ENCODE data around the gene TNS1.
A peak's percentile ranks its signal among the peaks of the same experiment; 100 is the strongest.

TNS1 gene

GRCh38 chr2:217803653-217803960 lies 199.2 kb downstream of the TNS1 start:
- Histone ChIP-seq H3K36me3 (ENCODE audit: insufficient read depth, low read length) (no peaks in the 10 kb centered on the region), H3K9ac (ENCODE audit: low read depth, low read length) (no peak overlapping the region), H3K27me3 (ENCODE audit: insufficient read depth, low read length) (no peaks in the 10 kb centered on the region), H3K4me1 (ENCODE audit: insufficient read depth, low read length) (no peaks in the 10 kb centered on the region), H3K9me3 (ENCODE audit: insufficient read depth, low read depth, low read length) (no peaks in the 10 kb centered on the region), H3K27ac (ENCODE audit: low read depth, low read length) (no peak overlapping the region), H3K4me3 (ENCODE audit: low read length) (no peak overlapping the region)
- 85% methylated on average over 3 of the region's 3 CpGs for WGBS

GRCh38 chr2:217802876-217803652 lies 199.7 kb downstream of the TNS1 start:
- Histone ChIP-seq H3K4me3 (ENCODE audit: low read length) (no peak overlapping the region), H3K27ac (ENCODE audit: low read depth, low read length) (no peak overlapping the region)
- WGBS = 91% methylated on average over 7 of the region's 7 CpGs

GRCh38 chr2:217802266-217802665 lies 200.5 kb downstream of the TNS1 start:
- no peak overlapping the region for H3K27ac ChIP-seq (ENCODE audit: low read depth, low read length)
- no peaks in the 10 kb centered on the region for H3K4me1 ChIP-seq (ENCODE audit: insufficient read depth, low read length)
- no peak overlapping the region for H3K9ac ChIP-seq (ENCODE audit: low read depth, low read length)
- no peak overlapping the region for H3K4me3 ChIP-seq (ENCODE audit: low read length)
- 91% methylated on average over 4 of the region's 4 CpGs for WGBS
- no peaks in the 10 kb centered on the region for H3K27me3 ChIP-seq (ENCODE audit: insufficient read depth, low read length)
- no peaks in the 10 kb centered on the region for H3K9me3 ChIP-seq (ENCODE audit: insufficient read depth, low read depth, low read length)
- H3K36me3 ChIP-seq (ENCODE audit: insufficient read depth, low read length) = no peaks in the 10 kb centered on the region

More at GRCh38 chr2:217802876-217803652, 199.7 kb downstream of the TNS1 start:
- H3K36me3 ChIP-seq (ENCODE audit: insufficient read depth, low read length) = no peaks in the 10 kb centered on the region
- no peaks in the 10 kb centered on the region for H3K27me3 ChIP-seq (ENCODE audit: insufficient read depth, low read length)
- no peaks in the 10 kb centered on the region for H3K4me1 ChIP-seq (ENCODE audit: insufficient read depth, low read length)
- no peak overlapping the region for H3K9ac ChIP-seq (ENCODE audit: low read depth, low read length)
- H3K9me3 ChIP-seq (ENCODE audit: insufficient read depth, low read depth, low read length) = no peaks in the 10 kb centered on the region

- WGBS = 93% methylated on average over 8 of the region's 8 CpGs
- Histone ChIP-seq H3K4me1 (ENCODE audit: insufficient read depth, low read length) (no peaks in the 10 kb centered on the region), H3K27ac (ENCODE audit: low read depth, low read length) (no peak overlapping the region), H3K36me3 (ENCODE audit: insufficient read depth, low read length) (no peaks in the 10 kb centered on the region), H3K4me3 (ENCODE audit: low read length) (no peak overlapping the region), H3K27me3 (ENCODE audit: insufficient read depth, low read length) (no peaks in the 10 kb centered on the region), H3K9ac (ENCODE audit: low read depth, low read length) (no peak overlapping the region), H3K9me3 (ENCODE audit: insufficient read depth, low read depth, low read length) (no peaks in the 10 kb centered on the region)
Measured at GRCh38 chr2:217801711-217802110, 201.1 kb downstream of the TNS1 start.

GRCh38 chr2:217801115-217801531 lies 201.7 kb downstream of the TNS1 start:
- Histone ChIP-seq H3K4me3 (ENCODE audit: low read length) (no peak overlapping the region), H3K4me1 (ENCODE audit: insufficient read depth, low read length) (no peaks in the 10 kb centered on the region), H3K9ac (ENCODE audit: low read depth, low read length) (no peak overlapping the region), H3K27ac (ENCODE audit: low read depth, low read length) (no peak overlapping the region), H3K9me3 (ENCODE audit: insufficient read depth, low read depth, low read length) (no peaks in the 10 kb centered on the region), H3K27me3 (ENCODE audit: insufficient read depth, low read length) (no peaks in the 10 kb centered on the region), H3K36me3 (ENCODE audit: insufficient read depth, low read length) (no peaks in the 10 kb centered on the region)
- WGBS = 74% methylated on average over 11 of the region's 11 CpGs

GRCh38 chr2:217800433-217801114 lies 202.2 kb downstream of the TNS1 start:
- H3K27ac ChIP-seq (ENCODE audit: low read depth, low read length) = no peak overlapping the region
- 93% methylated on average over 10 of the region's 10 CpGs for WGBS

GRCh38 chr2:217799563-217800432 lies 203.0 kb downstream of the TNS1 start:
- no peak overlapping the region for H3K27ac ChIP-seq (ENCODE audit: low read depth, low read length)
- no peaks in the 10 kb centered on the region for H3K36me3 ChIP-seq (ENCODE audit: insufficient read depth, low read length)
- H3K4me3 ChIP-seq (ENCODE audit: low read length) = no peak overlapping the region
- H3K9me3 ChIP-seq (ENCODE audit: insufficient read depth, low read depth, low read length) = no peaks in the 10 kb centered on the region
- H3K9ac ChIP-seq (ENCODE audit: low read depth, low read length) = peak overlapping the region; percentile 14; the same call in 1 of the 2 replicates
- H3K27me3 ChIP-seq (ENCODE audit: insufficient read depth, low read length) = no peaks in the 10 kb centered on the region
- WGBS = 93% methylated on average over 13 of the region's 15 CpGs
- H3K4me1 ChIP-seq (ENCODE audit: insufficient read depth, low read length) = no peaks in the 10 kb centered on the region

More at GRCh38 chr2:217800433-217801114, 202.2 kb downstream of the TNS1 start:
- no peak overlapping the region for H3K4me3 ChIP-seq (ENCODE audit: low read length)
- no peaks in the 10 kb centered on the region for H3K36me3 ChIP-seq (ENCODE audit: insufficient read depth, low read length)
- no peaks in the 10 kb centered on the region for H3K27me3 ChIP-seq (ENCODE audit: insufficient read depth, low read length)
- 0 out of 2 replicates have a peak overlapping the region, but pooled peaks have one; percentile 14 for H3K9ac ChIP-seq (ENCODE audit: low read depth, low read length)
- H3K9me3 ChIP-seq (ENCODE audit: insufficient read depth, low read depth, low read length) = no peaks in the 10 kb centered on the region
- H3K4me1 ChIP-seq (ENCODE audit: insufficient read depth, low read length) = no peaks in the 10 kb centered on the region

- Histone ChIP-seq H3K9me3 (ENCODE audit: insufficient read depth, low read depth, low read length) (no peaks in the 10 kb centered on the region), H3K4me1 (ENCODE audit: insufficient read depth, low read length) (no peaks in the 10 kb centered on the region), H3K36me3 (ENCODE audit: insufficient read depth, low read length) (no peaks in the 10 kb centered on the region), H3K27ac (ENCODE audit: low read depth, low read length) (no peak overlapping the region), H3K9ac (ENCODE audit: low read depth, low read length) (no peak overlapping the region), H3K27me3 (ENCODE audit: insufficient read depth, low read length) (no peaks in the 10 kb centered on the region), H3K4me3 (ENCODE audit: low read length) (no peak overlapping the region)
- WGBS = 91% methylated on average over 14 of the region's 14 CpGs
Measured at GRCh38 chr2:217798743-217799562, 203.8 kb downstream of the TNS1 start.

- no peak overlapping the region for H3K9ac ChIP-seq (ENCODE audit: low read depth, low read length)
Measured at GRCh38 chr2:217798191-217798590, 204.6 kb downstream of the TNS1 start.

GRCh38 chr2:217797661-217798069 lies 205.1 kb downstream of the TNS1 start:
- Histone ChIP-seq H3K36me3 (ENCODE audit: insufficient read depth, low read length) (no peaks in the 10 kb centered on the region), H3K9me3 (ENCODE audit: insufficient read depth, low read depth, low read length) (no peaks in the 10 kb centered on the region), H3K4me1 (ENCODE audit: insufficient read depth, low read length) (no peaks in the 10 kb centered on the region), H3K9ac (ENCODE audit: low read depth, low read length) (no peak overlapping the region), H3K4me3 (ENCODE audit: low read length) (no peak overlapping the region), H3K27ac (ENCODE audit: low read depth, low read length) (no peak overlapping the region), H3K27me3 (ENCODE audit: insufficient read depth, low read length) (no peaks in the 10 kb centered on the region)
- 93% methylated on average over 8 of the region's 8 CpGs for WGBS

More at GRCh38 chr2:217798191-217798590, 204.6 kb downstream of the TNS1 start:
- Histone ChIP-seq H3K27ac (ENCODE audit: low read depth, low read length) (no peak overlapping the region), H3K9me3 (ENCODE audit: insufficient read depth, low read depth, low read length) (no peaks in the 10 kb centered on the region), H3K4me1 (ENCODE audit: insufficient read depth, low read length) (no peaks in the 10 kb centered on the region), H3K4me3 (ENCODE audit: low read length) (no peak overlapping the region), H3K36me3 (ENCODE audit: insufficient read depth, low read length) (no peaks in the 10 kb centered on the region), H3K27me3 (ENCODE audit: insufficient read depth, low read length) (no peaks in the 10 kb centered on the region)
- WGBS = 97% methylated on average over 5 of the region's 7 CpGs
